ENCODE results near the gene GABRR2.
"Not testable (repeated sequence)": the region's sequence is repeated elsewhere in the genome, so short reads cannot be mapped to it uniquely, and the experiment has no call there.

The GABRR2 gene

DNA sequence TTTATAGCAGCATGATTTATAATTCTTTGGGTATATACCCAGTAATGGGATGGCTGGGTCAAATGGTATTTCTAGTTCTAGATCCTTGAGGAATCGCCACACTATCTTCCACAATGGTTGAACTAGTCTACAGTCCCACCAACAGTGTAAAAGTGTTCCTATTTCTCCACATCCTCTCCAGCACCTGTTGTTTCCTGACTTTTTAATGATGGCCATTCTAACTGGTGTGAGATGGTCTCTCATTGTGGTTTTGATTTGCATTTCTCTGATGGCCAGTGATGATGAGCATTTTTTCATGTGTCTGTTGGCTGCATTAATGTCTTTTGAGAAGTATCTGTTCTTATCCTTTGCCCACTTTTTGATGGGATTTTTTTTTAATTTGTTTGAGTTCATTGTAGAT, 20.0 kb downstream of the GABRR2 start:
- in situ Hi-C loops (cut with MboI; ENCODE audit: low sequenced_read_pairs), result not testable (repeated sequence)

- in situ Hi-C loops (cut with MboI; ENCODE audit: low sequenced_read_pairs), result no loop called here
Observed at GRCh38 chr6:89291256-89291819, 23.8 kb downstream of the GABRR2 start.

DNA sequence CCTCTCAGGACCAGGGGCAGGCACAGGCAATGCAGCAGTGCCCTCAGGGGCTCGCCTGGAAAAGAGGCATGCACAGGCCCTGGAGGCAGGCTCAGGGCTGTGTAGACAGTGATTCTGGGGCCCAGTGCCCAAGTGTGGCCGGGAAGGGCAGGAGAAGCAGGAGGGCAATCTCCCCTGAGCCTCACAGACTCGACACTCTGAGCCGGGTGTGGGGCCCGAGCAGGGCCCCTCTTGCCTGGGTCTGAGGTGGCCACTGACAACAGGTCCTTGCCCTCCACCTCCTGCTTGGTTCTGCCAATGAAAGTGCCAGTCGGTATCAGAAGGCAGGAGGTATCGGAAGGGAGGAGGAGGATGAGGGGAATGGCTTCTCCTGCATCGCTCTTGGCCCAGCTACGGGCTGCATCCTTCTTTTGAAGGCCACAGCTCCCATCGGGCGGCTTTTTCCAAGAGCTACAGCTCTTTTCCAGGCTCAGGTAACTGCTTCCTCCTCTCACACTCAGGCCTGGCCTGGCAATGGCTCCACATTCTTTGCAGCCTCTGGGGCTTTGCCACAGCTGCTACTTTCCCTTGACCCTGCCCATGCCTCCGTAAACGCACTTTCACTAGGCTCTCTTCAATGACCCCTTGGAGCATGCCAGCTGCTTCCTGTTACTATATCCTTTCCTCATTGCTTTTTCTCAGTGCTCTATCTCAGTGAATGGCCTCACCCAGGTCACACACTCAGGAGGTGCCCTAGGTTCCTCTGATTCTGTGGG, 24.5 kb downstream of the GABRR2 start:
- in situ Hi-C loops (cut with MboI; ENCODE audit: low sequenced_read_pairs), result no loop called here

GRCh38 chr6:89289710-89290109, 25.4 kb downstream of the GABRR2 start:
- in situ Hi-C loops (cut with MboI; ENCODE audit: low sequenced_read_pairs), result no loop called here

- in situ Hi-C loops (cut with MboI; ENCODE audit: low sequenced_read_pairs), result no loop called here
Observed at GRCh38 chr6:89287351-89288028, 27.6 kb downstream of the GABRR2 start.

DNA sequence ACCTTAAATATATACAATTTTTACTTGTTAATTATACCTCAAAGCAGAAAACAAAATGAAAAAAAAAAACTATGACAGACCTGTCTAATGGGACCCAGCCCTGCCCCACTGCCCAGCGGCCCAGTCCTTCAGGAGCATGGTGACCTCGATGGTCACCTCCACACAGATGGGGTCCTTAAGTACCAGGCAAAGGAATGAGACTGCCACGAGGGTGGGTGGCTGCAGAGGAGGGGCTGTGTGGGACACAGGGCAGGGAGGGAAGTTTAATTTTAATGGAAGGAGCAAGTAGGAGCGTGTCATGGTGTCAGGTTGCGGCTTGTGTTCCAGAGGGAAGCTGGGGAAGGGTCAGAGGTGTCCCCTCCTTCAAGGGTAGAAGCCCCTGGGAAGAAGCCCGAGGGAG, 28.6 kb downstream of the GABRR2 start:
- in situ Hi-C loops (cut with MboI; ENCODE audit: low sequenced_read_pairs), result no loop called here

DNA sequence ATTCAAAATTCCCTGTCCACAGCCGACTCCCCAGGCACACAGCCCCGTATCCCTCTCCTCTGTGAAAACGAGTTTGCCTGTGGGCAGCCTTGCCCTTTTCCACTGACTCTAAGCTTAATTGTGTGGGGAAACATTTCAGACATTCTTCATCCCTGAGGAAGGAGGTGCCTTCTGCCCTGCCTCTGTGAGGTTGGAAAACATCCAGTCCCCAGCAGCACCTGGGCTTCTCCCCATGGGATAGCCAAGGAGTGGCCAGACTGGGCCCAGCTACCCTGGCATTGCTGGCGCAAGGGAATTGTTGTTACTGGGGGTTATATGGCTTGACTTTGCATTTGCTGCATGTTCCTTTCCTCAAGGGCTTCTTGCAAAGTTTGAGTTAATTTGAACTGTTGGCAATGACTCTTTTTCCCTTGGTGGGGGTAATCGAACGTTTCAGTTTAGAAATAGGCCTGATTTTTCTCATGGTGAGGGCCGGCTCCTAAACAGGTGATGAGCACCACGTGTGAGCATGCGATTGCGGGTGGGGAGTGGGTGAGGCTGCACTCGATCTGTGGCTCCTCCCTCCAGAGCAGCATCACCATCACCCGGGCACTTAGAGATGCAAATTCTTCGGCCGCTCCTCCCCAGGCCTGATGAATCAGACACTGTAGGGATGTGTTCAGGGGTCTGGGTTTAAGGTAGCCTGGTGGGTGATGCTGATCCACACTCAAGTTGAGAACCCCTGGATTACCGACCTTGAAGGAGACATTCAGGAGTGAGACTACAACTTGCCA, 29.9 kb downstream of the GABRR2 start:
- in situ Hi-C loops (cut with MboI; ENCODE audit: low sequenced_read_pairs), result no loop called here

GRCh38 chr6:89284081-89284480, 31.0 kb downstream of the GABRR2 start:
- in situ Hi-C loops (cut with MboI; ENCODE audit: low sequenced_read_pairs), result no loop called here

GRCh38 chr6:89282749-89283148, 32.4 kb downstream of the GABRR2 start:
- in situ Hi-C loops (cut with MboI; ENCODE audit: low sequenced_read_pairs), result no loop called here

DNA sequence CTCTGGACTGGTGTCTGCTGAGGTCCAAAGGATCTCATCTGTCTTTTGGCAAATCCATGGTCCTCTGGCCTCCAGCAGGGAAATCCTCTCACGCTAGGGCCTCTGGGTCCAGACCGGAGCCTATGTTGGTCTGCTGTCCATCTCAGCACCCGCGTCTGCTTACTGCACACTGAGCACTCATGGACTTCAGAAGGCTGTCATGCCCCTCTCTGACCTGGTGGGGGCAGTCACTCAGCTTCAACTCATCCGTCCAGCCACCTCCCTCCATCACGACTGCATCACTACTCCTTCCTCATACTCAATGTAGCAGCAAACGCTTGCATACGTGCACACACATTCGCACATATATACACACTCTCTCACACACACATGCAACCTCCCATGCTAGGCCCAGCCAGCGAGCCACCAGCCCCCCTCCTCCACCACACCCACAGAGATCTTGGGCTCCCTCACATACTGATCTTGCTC, 33.3 kb downstream of the GABRR2 start:
- in situ Hi-C loops (cut with MboI; ENCODE audit: low sequenced_read_pairs), result no loop called here

GRCh38 chr6:89278956-89279355, 36.1 kb downstream of the GABRR2 start:
- in situ Hi-C loops (cut with MboI; ENCODE audit: low sequenced_read_pairs), result no loop called here

DNA sequence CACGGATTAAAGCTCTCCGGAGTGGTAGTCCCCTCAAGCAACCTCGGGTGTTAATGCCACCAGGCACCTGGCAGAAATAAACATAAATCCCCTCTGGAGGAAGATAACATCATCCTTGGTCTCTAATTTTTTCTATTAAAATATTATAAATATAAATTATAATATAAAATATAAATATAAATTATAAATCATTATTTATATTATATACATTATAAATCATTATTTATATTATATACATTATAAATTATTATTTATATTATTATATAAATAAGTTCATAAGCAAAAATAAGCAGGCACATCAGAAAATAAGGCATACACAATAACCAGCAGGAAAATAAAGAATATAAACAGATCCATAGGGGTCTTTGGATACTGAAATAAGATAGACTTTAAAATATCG, 39.2 kb downstream of the GABRR2 start:
- in situ Hi-C loops (cut with MboI; ENCODE audit: low sequenced_read_pairs), result no loop called here

- in situ Hi-C loops (cut with MboI; ENCODE audit: low sequenced_read_pairs), result no loop called here
Observed at GRCh38 chr6:89273816-89274215, 41.3 kb downstream of the GABRR2 start.

GRCh38 chr6:89272596-89272995, 42.5 kb downstream of the GABRR2 start:
- in situ Hi-C loops (cut with MboI; ENCODE audit: low sequenced_read_pairs), result no loop called here

- in situ Hi-C loops (cut with MboI; ENCODE audit: low sequenced_read_pairs), result no loop called here
Observed at GRCh38 chr6:89270951-89271721, 44.0 kb downstream of the GABRR2 start.

- in situ Hi-C loops (cut with MboI; ENCODE audit: low sequenced_read_pairs), result no loop called here
Observed at GRCh38 chr6:89269981-89270380, 45.1 kb downstream of the GABRR2 start.

- in situ Hi-C loops (cut with MboI; ENCODE audit: low sequenced_read_pairs), result no loop called here
Observed at GRCh38 chr6:89269252-89269651, 45.8 kb downstream of the GABRR2 start.

GRCh38 chr6:89268776-89269175, 46.3 kb downstream of the GABRR2 start:
- in situ Hi-C loops (cut with MboI; ENCODE audit: low sequenced_read_pairs), result no loop called here

- in situ Hi-C loops (cut with MboI; ENCODE audit: low sequenced_read_pairs), result no loop called here
Observed at GRCh38 chr6:89267918-89268317, 47.2 kb downstream of the GABRR2 start.

- in situ Hi-C loops (cut with MboI; ENCODE audit: low sequenced_read_pairs), result no loop called here
Observed at GRCh38 chr6:89264296-89264695, 50.8 kb downstream of the GABRR2 start.

DNA sequence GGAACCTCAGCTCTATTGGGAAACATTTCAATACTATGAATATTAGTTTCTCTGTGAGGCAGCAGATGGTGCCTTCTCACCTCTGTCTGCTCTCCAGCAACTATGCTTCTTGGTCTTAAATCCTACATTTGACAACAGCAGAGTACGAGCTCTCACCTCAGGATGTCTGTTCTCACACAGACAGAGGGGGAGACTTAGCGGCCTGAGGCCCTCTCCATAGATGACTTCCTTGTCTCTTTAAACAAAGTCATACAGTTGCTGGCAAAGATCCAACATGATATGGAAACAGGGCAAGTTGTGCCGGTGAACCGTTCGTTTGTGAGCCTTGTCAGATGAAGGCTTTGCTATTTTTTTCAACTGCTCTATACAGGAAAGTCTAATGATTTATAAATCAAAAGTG, 54.3 kb downstream of the GABRR2 start:
- in situ Hi-C loops (cut with MboI; ENCODE audit: low sequenced_read_pairs), result no loop called here

All from HL-60/S4 treated with phorbol 12-myristate 13-acetate at 8.2 ng/mL for 4 days and 3 days (cell line).